ENCODE results near the gene RTL9.

GRCh38 chrX:110407910-110408545 lies 49.4 kb downstream of the RTL9 start:
- TF ChIP-seq CTCF (conservative IDR thresholded peaks at IDR 0.05; ENCODE audit: low read depth, low read length) = peak; percentile 78
- TF ChIP-seq EZH2 (IDR thresholded peaks at IDR 0.05; ENCODE audit: low read length, unreplicated experiment) = no peak

All from PC-3 (cell line).